Measurements from ENCODE around the gene TTF1. TPM values are rescaled to one million over a fixed set of nuclear protein-coding genes. Genes with fewer than 3 reads are reported as not detected.
"Not testable (repeated sequence)": the region's sequence is repeated elsewhere in the genome, so short reads cannot be mapped to it uniquely, and the experiment has no call there.

Gene TTF1
- total RNA-seq, 1 experiment from 2014 or later, result 18.4 TPM

- in situ Hi-C loops (cut with HindIII; ENCODE audit: low sequenced_read_pairs), result no loop called here
- DNase-seq (ENCODE audit: low spot score), result no peak
Observed at GRCh38 chr9:132415181-132415580, 8.5 kb upstream of the TTF1 start.

GRCh38 chr9:132414731-132415130, 8.1 kb upstream of the TTF1 start:
- in situ Hi-C loops (cut with HindIII; ENCODE audit: low sequenced_read_pairs), result no loop called here
- no peak for DNase-seq (ENCODE audit: low spot score)

GRCh38 chr9:132413926-132414325, 7.3 kb upstream of the TTF1 start:
- in situ Hi-C loops (cut with HindIII; ENCODE audit: low sequenced_read_pairs), result no loop called here
- no peak for DNase-seq (ENCODE audit: low spot score)

- in situ Hi-C loops (cut with HindIII; ENCODE audit: low sequenced_read_pairs), result no loop called here
Observed at GRCh38 chr9:132412089-132412488, 5.4 kb upstream of the TTF1 start.

GRCh38 chr9:132411091-132411508, 4.5 kb upstream of the TTF1 start:
- peak; percentile 82 for DNase-seq (ENCODE audit: low spot score)
- in situ Hi-C loops (cut with HindIII; ENCODE audit: low sequenced_read_pairs), result no loop called here

More at GRCh38 chr9:132412089-132412488, 5.4 kb upstream of the TTF1 start:
- peak; percentile 22 for DNase-seq (ENCODE audit: low spot score)

- DNase-seq (ENCODE audit: low spot score), result no peak
- in situ Hi-C loops (cut with HindIII; ENCODE audit: low sequenced_read_pairs), result no loop called here
Observed at GRCh38 chr9:132410642-132411041, 4.0 kb upstream of the TTF1 start.

GRCh38 chr9:132409828-132410528, 3.3 kb upstream of the TTF1 start, which contains the start of gene CFAP77:
TSS of gene CFAP77 (plus strand) at chr9:132410211. CDS start at chr9:132410272, 61 bp downstream.
- DNase-seq (ENCODE audit: low spot score), result peak; percentile 50
- in situ Hi-C loops (cut with HindIII; ENCODE audit: low sequenced_read_pairs), result loop anchor here (10.0 kb wide), 1 partner anchor 155 kb away; no protein-coding TSS in a partner anchor

GRCh38 chr9:132408521-132408920, 1.9 kb upstream of the TTF1 start:
- in situ Hi-C loops (cut with HindIII; ENCODE audit: low sequenced_read_pairs), result loop anchor here (10.0 kb wide), 1 partner anchor 156 kb away; no protein-coding TSS in a partner anchor

GRCh38 chr9:132407196-132407595, 556 bp upstream of the TTF1 start:
- no peak for DNase-seq (ENCODE audit: low spot score)
- in situ Hi-C loops (cut with HindIII; ENCODE audit: low sequenced_read_pairs), result loop anchor here (10.0 kb wide), 1 partner anchor 158 kb away; no protein-coding TSS in a partner anchor

More at GRCh38 chr9:132408521-132408920, 1.9 kb upstream of the TTF1 start:
- DNase-seq (ENCODE audit: low spot score), result no peak

GRCh38 chr9:132404228-132404881, 2.3 kb downstream of the TTF1 start:
- in situ Hi-C loops (cut with HindIII; ENCODE audit: low sequenced_read_pairs), result loop anchor here (10.0 kb wide), 1 partner anchor 160 kb away; no protein-coding TSS in a partner anchor
- no peak for DNase-seq (ENCODE audit: low spot score)

- DNase-seq (ENCODE audit: low spot score), result no peak
- in situ Hi-C loops (cut with HindIII; ENCODE audit: low sequenced_read_pairs), result loop anchor here (10.0 kb wide), 1 partner anchor 163 kb away; no protein-coding TSS in a partner anchor
Observed at GRCh38 chr9:132401824-132402223, 4.8 kb downstream of the TTF1 start.

GRCh38 chr9:132395560-132395959, 11.1 kb downstream of the TTF1 start:
- in situ Hi-C loops (cut with HindIII; ENCODE audit: low sequenced_read_pairs), result no loop called here
- no peak for DNase-seq (ENCODE audit: low spot score)

- no peak for DNase-seq (ENCODE audit: low spot score)
- in situ Hi-C loops (cut with HindIII; ENCODE audit: low sequenced_read_pairs), result no loop called here
Observed at GRCh38 chr9:132391449-132391848, 15.2 kb downstream of the TTF1 start.

- DNase-seq (ENCODE audit: low spot score), result no peak
- in situ Hi-C loops (cut with HindIII; ENCODE audit: low sequenced_read_pairs), result no loop called here
Observed at GRCh38 chr9:132390966-132391365, 15.7 kb downstream of the TTF1 start.

GRCh38 chr9:132387133-132387532, 19.5 kb downstream of the TTF1 start:
- in situ Hi-C loops (cut with HindIII; ENCODE audit: low sequenced_read_pairs), result no loop called here
- DNase-seq (ENCODE audit: low spot score), result no peak

GRCh38 chr9:132384376-132384775, 22.3 kb downstream of the TTF1 start:
- in situ Hi-C loops (cut with HindIII; ENCODE audit: low sequenced_read_pairs), result no loop called here
- DNase-seq (ENCODE audit: low spot score), result no peak

- in situ Hi-C loops (cut with HindIII; ENCODE audit: low sequenced_read_pairs), result no loop called here
- DNase-seq (ENCODE audit: low spot score), result no peak
Observed at GRCh38 chr9:132383462-132383883, 23.2 kb downstream of the TTF1 start.

- in situ Hi-C loops (cut with HindIII; ENCODE audit: low sequenced_read_pairs), result no loop called here
- DNase-seq (ENCODE audit: low spot score), result no peak
Observed at GRCh38 chr9:132381966-132382541, 24.6 kb downstream of the TTF1 start.

- in situ Hi-C loops (cut with HindIII; ENCODE audit: low sequenced_read_pairs); DNase-seq (ENCODE audit: low spot score): not testable (repeated sequence)
Observed at GRCh38 chr9:132378416-132378815, 28.2 kb downstream of the TTF1 start.

- in situ Hi-C loops (cut with HindIII; ENCODE audit: low sequenced_read_pairs); DNase-seq (ENCODE audit: low spot score): not testable (repeated sequence)
Observed at GRCh38 chr9:132377769-132378168, 28.9 kb downstream of the TTF1 start.

Measured in G401 (cell line).